Effector memory CD4-positive, alpha-beta T cell (primary cell): ENCODE results near the gene MIAT.

Experiments
- DNase-seq, 3 donors: peaks; one replicate each; pipeline ENCODE4 v3.0.0-alpha.2; 2020
- H3K27ac ChIP-seq: 2 replicates; pipeline ENCODE4 v1.7.0; 2013; ENCODE audit warnings: mild to moderate bottlenecking, low read length, moderate library complexity; ENCODE audit not compliant: insufficient read depth, poor library complexity, severe bottlenecking
- H3K27me3 ChIP-seq: replicated peaks from 2 replicates; pipeline ENCODE4 v1.7.0; 2013; ENCODE audit warnings: mild to moderate bottlenecking, low read length; ENCODE audit not compliant: insufficient read depth, control insufficient read depth, poor library complexity, severe bottlenecking
- H3K36me3 ChIP-seq: 2 replicates; pipeline ENCODE4 v1.7.0; 2013; ENCODE audit warnings: mild to moderate bottlenecking, low read length, moderate library complexity; ENCODE audit not compliant: control insufficient read depth, insufficient read depth
- H3K4me1 ChIP-seq: 2 replicates; pipeline ENCODE4 v1.7.0; 2013; ENCODE audit warnings: low read length, mild to moderate bottlenecking; ENCODE audit not compliant: control insufficient read depth, insufficient read depth, poor library complexity, severe bottlenecking
- H3K4me3 ChIP-seq: 2 replicates; pipeline ENCODE4 v1.7.0; 2013; ENCODE audit warnings: low read length, low read depth, mild to moderate bottlenecking; ENCODE audit not compliant: insufficient read depth, poor library complexity, severe bottlenecking
- H3K9me3 ChIP-seq: 2 replicates; pipeline ENCODE4 v1.7.0; 2013; ENCODE audit warnings: mild to moderate bottlenecking, low read length, moderate library complexity; ENCODE audit not compliant: control insufficient read depth

Gene MIAT

DNA sequence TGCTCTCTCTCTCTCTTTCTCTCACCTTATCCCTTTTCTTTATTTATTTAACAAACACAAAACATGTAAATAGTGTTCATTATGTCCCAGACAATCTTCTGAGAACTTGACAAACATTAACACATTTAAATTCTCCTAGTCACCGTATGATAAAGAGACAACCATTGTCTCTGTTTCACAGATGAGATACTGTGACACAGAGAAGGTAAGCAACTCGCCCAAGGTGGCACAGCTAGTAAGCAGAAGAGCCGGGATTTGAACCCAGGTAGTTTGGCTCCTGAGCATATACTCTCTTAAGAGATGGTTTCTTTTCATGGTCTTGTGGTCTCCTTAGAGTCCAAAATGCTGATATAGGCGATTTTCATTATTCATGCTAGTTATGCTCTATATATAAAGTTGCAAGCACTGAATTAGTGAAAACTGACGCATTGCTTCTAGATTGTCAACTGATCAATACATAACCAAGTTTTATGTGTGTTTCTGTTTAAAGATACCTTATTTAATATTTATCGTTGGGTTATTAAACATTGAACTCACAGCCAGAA, 58.1 kb downstream of the MIAT start:
- no peaks in the 10 kb centered on the region for H3K27me3 ChIP-seq
- H3K36me3 ChIP-seq = peaks cover 39% of the 10 kb centered on the region
- no peak overlapping the region for H3K4me3 ChIP-seq
- H3K27ac ChIP-seq = no peak overlapping the region
- no peaks in the 10 kb centered on the region for H3K4me1 ChIP-seq
- no peak for DNase-seq
- H3K9me3 ChIP-seq = no peaks in the 10 kb centered on the region

DNA sequence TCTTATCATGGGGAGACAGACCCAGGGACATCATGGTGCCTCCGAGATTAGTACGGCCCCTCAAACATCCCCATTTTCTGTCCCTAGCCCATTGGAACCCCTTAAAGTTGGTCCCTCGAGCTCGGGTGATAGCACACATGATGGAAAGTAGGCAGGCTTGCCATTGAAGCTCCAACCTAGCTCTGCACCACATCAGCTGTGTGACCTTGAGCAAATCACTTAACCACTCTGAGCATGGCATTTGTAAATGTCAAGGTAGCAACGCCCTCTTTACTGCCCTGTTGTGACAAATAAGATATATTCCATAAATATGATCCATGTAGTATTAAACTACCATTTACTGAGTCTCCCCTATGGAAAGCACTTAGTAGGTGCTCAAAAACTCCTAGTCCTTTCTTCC, 61.1 kb downstream of the MIAT start:
- no peak overlapping the region for H3K4me3 ChIP-seq
- DNase-seq = no peak
- no peak overlapping the region for H3K27ac ChIP-seq
- H3K27me3 ChIP-seq = no peaks in the 10 kb centered on the region
- no peaks in the 10 kb centered on the region for H3K4me1 ChIP-seq
- H3K9me3 ChIP-seq = no peaks in the 10 kb centered on the region
- H3K36me3 ChIP-seq = peaks cover 53% of the 10 kb centered on the region

DNA sequence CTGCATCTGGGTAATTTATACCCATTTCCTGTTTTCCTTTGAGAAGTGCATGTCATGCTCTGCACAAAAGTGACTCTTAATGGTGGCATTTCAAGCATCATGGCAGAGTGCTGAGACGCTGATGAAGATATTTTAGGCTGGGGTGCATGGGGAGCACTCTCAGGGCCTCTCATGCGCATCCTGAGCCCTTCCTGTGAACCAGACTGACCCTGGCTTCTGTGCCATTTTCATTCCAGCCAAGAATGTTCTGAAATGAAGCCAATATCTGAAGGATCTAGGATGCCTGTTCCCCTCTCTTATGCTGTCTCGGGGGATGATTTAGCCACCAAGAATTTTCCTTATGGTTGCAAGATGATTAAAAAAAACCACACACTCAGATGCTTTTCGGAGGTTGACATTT, 61.5 kb downstream of the MIAT start:
- peaks cover 54% of the 10 kb centered on the region for H3K36me3 ChIP-seq
- no peaks in the 10 kb centered on the region for H3K27me3 ChIP-seq
- no peak overlapping the region for H3K4me3 ChIP-seq
- no peaks in the 10 kb centered on the region for H3K4me1 ChIP-seq
- H3K27ac ChIP-seq = no peak overlapping the region
- no peaks in the 10 kb centered on the region for H3K9me3 ChIP-seq
- DNase-seq = no peak

DNA sequence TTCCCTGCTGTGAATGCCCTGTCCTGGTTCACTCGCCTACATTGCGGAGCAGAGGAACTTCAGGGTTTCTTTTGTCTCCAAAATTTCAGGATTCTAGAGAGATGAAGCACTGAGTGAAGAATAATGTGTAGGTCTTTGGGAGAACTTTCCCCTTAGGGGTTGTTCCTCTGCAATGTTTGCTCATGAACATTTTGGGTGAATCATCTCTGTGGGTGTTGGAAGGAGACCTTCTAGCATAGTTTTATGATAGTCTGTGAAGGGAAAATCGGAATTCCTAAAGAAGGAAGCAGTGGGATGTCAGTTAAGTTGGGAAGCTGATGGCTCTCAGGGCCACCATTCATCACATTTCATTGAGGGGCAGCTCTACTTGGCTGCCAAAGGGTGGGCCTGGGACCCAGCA, 64.8 kb downstream of the MIAT start:
- no peak overlapping the region for H3K27ac ChIP-seq
- DNase-seq = no peak
- no peaks in the 10 kb centered on the region for H3K27me3 ChIP-seq
- no peaks in the 10 kb centered on the region for H3K4me1 ChIP-seq
- no peak overlapping the region for H3K4me3 ChIP-seq
- H3K9me3 ChIP-seq = no peaks in the 10 kb centered on the region
- H3K36me3 ChIP-seq = peaks cover 49% of the 10 kb centered on the region

DNA sequence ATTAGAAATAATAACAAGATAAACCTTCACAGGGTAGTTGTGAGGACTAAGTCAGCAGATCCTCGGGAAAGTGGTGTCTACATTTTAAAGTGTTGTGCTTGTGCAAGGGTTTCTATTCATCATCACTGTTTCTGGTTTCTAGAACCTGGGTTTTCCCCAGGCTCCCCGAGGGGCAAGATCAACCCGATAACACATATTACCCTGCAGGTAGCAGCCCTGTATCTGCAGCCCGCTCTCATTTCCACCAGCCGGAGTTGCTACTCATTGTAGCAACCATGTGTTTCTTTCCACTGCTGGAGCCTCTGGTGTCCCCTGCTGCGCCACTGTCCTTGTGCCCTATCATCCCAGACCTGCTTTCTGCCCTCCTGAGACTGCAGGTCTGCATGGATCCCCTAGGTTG, 67.0 kb downstream of the MIAT start:
- Histone ChIP-seq H3K9me3 (no peaks in the 10 kb centered on the region), H3K4me3 (no peak overlapping the region), H3K4me1 (no peaks in the 10 kb centered on the region), H3K27me3 (no peaks in the 10 kb centered on the region), H3K27ac (no peak overlapping the region), H3K36me3 (peaks cover 31% of the 10 kb centered on the region)
- DNase-seq = no peak

DNA sequence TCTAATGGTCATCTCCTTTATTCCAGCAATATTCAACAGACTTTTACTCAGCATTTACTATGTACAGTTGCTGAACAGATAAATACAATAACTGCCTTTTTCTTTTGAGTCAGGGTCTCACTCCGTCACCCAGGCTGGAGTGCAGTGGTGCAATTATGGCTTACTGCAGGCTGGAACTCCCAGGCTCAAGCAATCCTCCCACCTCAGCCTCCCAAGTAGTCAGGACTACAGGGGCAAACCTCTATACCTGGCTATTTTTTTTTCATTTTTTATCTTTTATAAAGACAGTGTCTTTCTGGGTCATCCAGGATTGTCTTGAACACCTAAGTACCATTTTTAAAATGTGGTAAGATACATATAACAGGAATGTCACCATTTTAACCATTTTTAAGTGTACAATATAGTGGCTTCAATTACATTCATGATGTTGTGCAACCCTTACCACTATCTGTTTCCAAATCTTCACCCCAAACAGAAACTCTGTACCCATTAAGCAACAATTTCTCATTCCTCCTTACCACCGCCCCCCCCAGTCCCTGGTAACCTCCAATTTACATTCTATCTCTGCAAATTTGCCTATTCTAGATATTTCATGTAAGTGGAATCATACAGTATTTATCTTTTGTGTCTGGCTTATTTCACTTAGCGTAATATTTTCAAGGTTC, 67.8 kb downstream of the MIAT start:
- H3K36me3 ChIP-seq = peaks cover 35% of the 10 kb centered on the region
- no peak overlapping the region for H3K4me3 ChIP-seq
- no peaks in the 10 kb centered on the region for H3K27me3 ChIP-seq
- DNase-seq = no peak
- no peaks in the 10 kb centered on the region for H3K4me1 ChIP-seq
- no peaks in the 10 kb centered on the region for H3K9me3 ChIP-seq
- H3K27ac ChIP-seq = no peak overlapping the region
